Measurements from ENCODE around the gene B4GALNT4.

- TF ChIP-seq, protein P1, sequence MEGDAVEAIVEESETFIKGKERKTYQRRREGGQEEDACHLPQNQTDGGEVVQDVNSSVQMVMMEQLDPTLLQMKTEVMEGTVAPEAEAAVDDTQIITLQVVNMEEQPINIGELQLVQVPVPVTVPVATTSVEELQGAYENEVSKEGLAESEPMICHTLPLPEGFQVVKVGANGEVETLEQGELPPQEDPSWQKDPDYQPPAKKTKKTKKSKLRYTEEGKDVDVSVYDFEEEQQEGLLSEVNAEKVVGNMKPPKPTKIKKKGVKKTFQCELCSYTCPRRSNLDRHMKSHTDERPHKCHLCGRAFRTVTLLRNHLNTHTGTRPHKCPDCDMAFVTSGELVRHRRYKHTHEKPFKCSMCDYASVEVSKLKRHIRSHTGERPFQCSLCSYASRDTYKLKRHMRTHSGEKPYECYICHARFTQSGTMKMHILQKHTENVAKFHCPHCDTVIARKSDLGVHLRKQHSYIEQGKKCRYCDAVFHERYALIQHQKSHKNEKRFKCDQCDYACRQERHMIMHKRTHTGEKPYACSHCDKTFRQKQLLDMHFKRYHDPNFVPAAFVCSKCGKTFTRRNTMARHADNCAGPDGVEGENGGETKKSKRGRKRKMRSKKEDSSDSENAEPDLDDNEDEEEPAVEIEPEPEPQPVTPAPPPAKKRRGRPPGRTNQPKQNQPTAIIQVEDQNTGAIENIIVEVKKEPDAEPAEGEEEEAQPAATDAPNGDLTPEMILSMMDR (IDR thresholded peaks at IDR 0.05; ENCODE audit: borderline replicate concordance, extremely low read depth, low read length, poor library complexity, severe bottlenecking) = no peak
- TF ChIP-seq EZH2 (IDR thresholded peaks at IDR 0.05; ENCODE audit: borderline replicate concordance, low read depth, low read length, severe bottlenecking) = no peak
Observed at GRCh38 chr11:380095-380480, 10.8 kb downstream of the B4GALNT4 start.

All from DND-41 (cell line).